Measurements from ENCODE around the gene DNAAF3. TPM values are rescaled to one million over a fixed set of nuclear protein-coding genes. Genes with fewer than 3 reads are reported as not detected.

Gene DNAAF3
- total RNA-seq, 1 experiment from 2014 or later: 52.8 TPM

- Histone ChIP-seq H3K79me2 (ENCODE audit: insufficient read depth, low read length) (peaks cover 12% of the 10 kb centered on the region), H3K9me3 (ENCODE audit: control insufficient read depth in 1 of 2, insufficient read depth in 1 of 2, low read depth in 1 of 2, low read length in 2 of 2) (no peaks in the 10 kb centered on the region), H3K4me3 (replicated peaks in 1 of 2; ENCODE audit: low read depth in 1 of 2, low read length in 2 of 2) (no peak overlapping the region), H3K27ac (ENCODE audit: low read depth, low read length) (no peak overlapping the region), H3K9me2 (ENCODE audit: insufficient read depth) (no peaks in the 10 kb centered on the region), H3K27me3 (ENCODE audit: insufficient read depth, low read length) (no peaks in the 10 kb centered on the region), H4K20me1 (ENCODE audit: insufficient read depth) (no peaks in the 10 kb centered on the region), H2AFZ (ENCODE audit: low read depth, low read length, poor library complexity, severe bottlenecking) (no peak overlapping the region), H3K4me2 (ENCODE audit: low read length) (no peak overlapping the region), H3K4me1 (ENCODE audit: control insufficient read depth in 1 of 2, insufficient read depth in 2 of 2, low read length in 2 of 2) (peaks cover 16 to 56% of the 10 kb centered on the region in 2 experiments), H3K36me3 (ENCODE audit: control insufficient read depth in 1 of 2, insufficient read depth in 2 of 2, low read length in 2 of 2) (no peaks in the 10 kb centered on the region), H3K9ac (ENCODE audit: low read length) (no peak overlapping the region)
- ChIA-PET CTCF (interaction anchor here (3.0 kb wide), 1 partner anchor 21 kb away, joined by 21 read pairs; no protein-coding TSS in a partner anchor), RAD21 (ENCODE audit: low non-redundant PET in 1 of 2, low total read pairs in 2 of 2, uncharacterized antibody in 2 of 2, unreplicated experiment in 2 of 2) (no interaction called here), POLR2A (interaction anchor here (2.9 kb wide), 1 partner anchor 15 kb away, joined by 24 read pairs; no protein-coding TSS in a partner anchor)
- no peak for ATAC-seq
- TF ChIP-seq CBX3 (IDR thresholded peaks at IDR 0.05; ENCODE audit: low read depth) (no peak), REST (IDR thresholded peaks at IDR 0.05; ENCODE audit: low read depth) (no peak), MAX (IDR thresholded peaks at IDR 0.05) (no peak)
- BruUV-seq (replicated peaks): no TSS peak
- intact Hi-C loops (cut with micrococcal nuclease): no loop called here
- no peak for DNase-seq (ENCODE audit: low read depth, low spot score)
These were observed 4.7 kb downstream of the DNAAF3 start for GRCh38 chr19:55161571-55162322.

All from HCT116 (cell line).